ENCODE measurements around the gene FHOD1.

DNA sequence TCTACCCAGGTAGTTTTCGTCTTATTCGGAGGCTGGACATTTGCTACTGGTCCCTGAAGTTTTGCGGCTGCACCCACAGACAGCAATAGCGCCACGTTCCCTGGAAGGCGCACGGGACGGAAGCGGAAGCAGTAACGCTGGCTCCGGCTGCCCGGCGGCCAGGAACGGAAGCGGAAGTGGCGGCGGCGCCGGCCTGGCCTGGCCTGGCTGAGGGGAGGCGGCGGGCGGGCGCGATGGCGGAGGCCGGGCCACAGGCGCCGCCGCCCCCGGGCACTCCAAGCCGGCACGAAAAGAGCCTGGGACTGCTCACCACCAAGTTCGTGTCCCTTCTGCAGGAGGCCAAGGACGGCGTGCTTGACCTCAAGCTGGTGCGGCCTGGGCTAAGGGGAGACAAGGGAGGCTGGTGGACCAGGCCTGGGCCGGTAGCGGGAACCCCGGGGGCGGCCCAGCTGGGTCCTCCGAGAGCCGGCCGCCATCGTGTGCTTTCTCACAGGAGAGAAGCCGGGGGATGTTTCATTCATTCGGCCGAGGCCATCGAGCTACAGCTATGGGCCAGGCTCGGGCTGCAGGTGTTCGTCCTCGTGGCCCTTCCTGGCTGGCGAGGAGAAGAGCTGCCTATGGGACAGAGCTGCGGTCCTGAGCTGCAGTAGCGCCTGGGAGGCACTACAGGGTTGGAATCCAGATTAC, 55.1 kb downstream of the FHOD1 start, which contains the start of gene E2F4:
- no peak for TF ChIP-seq EZH2 (IDR thresholded peaks at IDR 0.05; ENCODE audit: low read length, missing control alignments)
- TF ChIP-seq, protein P1, sequence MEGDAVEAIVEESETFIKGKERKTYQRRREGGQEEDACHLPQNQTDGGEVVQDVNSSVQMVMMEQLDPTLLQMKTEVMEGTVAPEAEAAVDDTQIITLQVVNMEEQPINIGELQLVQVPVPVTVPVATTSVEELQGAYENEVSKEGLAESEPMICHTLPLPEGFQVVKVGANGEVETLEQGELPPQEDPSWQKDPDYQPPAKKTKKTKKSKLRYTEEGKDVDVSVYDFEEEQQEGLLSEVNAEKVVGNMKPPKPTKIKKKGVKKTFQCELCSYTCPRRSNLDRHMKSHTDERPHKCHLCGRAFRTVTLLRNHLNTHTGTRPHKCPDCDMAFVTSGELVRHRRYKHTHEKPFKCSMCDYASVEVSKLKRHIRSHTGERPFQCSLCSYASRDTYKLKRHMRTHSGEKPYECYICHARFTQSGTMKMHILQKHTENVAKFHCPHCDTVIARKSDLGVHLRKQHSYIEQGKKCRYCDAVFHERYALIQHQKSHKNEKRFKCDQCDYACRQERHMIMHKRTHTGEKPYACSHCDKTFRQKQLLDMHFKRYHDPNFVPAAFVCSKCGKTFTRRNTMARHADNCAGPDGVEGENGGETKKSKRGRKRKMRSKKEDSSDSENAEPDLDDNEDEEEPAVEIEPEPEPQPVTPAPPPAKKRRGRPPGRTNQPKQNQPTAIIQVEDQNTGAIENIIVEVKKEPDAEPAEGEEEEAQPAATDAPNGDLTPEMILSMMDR (conservative IDR thresholded peaks at IDR 0.05 in 1 of 2, IDR thresholded peaks at IDR 0.05 in 1 of 2; ENCODE audit: low read depth in 1 of 2, low read length in 2 of 2): no peak
